Activated CD8-positive, alpha-beta memory T cell treated with anti-CD3 and anti-CD28 coated beads for 1 hour (primary cell): ENCODE data around the gene DMC1.
"Not testable (repeated sequence)": the region's sequence is repeated elsewhere in the genome, so short reads cannot be mapped to it uniquely, and the experiment has no call there.

Experiments
- DNase-seq, 2 donors: peaks; one replicate each; pipeline ENCODE4 v3.0.0-alpha.2; 2020; ENCODE audit warnings: low read depth in 1 of 2; ENCODE audit errors: extremely low read depth in 1 of 2

The DMC1 gene

GRCh38 chr22:38470179-38470578 is 99.8 kb downstream of the DMC1 start:
- not testable (repeated sequence) for DNase-seq

- DNase-seq = no peak
Measured at GRCh38 chr22:38469306-38469781, 100.6 kb downstream of the DMC1 start.
